ENCODE measurements around the gene EIF4E3.

EIF4E3 gene

GRCh38 chr3:71693641-71694040, 31.6 kb downstream of the EIF4E3 start:
- in situ Hi-C loops (cut with MboI; ENCODE audit: low sequenced_read_pairs) = no loop called here

GRCh38 chr3:71692139-71692538, 33.1 kb downstream of the EIF4E3 start:
- in situ Hi-C loops (cut with MboI; ENCODE audit: low sequenced_read_pairs) = no loop called here

GRCh38 chr3:71690341-71690841, 34.8 kb downstream of the EIF4E3 start:
- in situ Hi-C loops (cut with MboI; ENCODE audit: low sequenced_read_pairs) = no loop called here

GRCh38 chr3:71689291-71689690, 35.9 kb downstream of the EIF4E3 start:
- in situ Hi-C loops (cut with MboI; ENCODE audit: low sequenced_read_pairs) = no loop called here

- in situ Hi-C loops (cut with MboI; ENCODE audit: low sequenced_read_pairs) = no loop called here
Measured at GRCh38 chr3:71688121-71688520, 37.1 kb downstream of the EIF4E3 start.

GRCh38 chr3:71685686-71686085, 39.5 kb downstream of the EIF4E3 start:
- in situ Hi-C loops (cut with MboI; ENCODE audit: low sequenced_read_pairs) = no loop called here

GRCh38 chr3:71684757-71685386, 40.3 kb downstream of the EIF4E3 start:
- in situ Hi-C loops (cut with MboI; ENCODE audit: low sequenced_read_pairs) = no loop called here

GRCh38 chr3:71684046-71684756, 41.0 kb downstream of the EIF4E3 start:
- in situ Hi-C loops (cut with MboI; ENCODE audit: low sequenced_read_pairs) = no loop called here

- in situ Hi-C loops (cut with MboI; ENCODE audit: low sequenced_read_pairs) = no loop called here
Measured at GRCh38 chr3:71681224-71681668, 44.0 kb downstream of the EIF4E3 start.

GRCh38 chr3:71680603-71681002, 44.6 kb downstream of the EIF4E3 start:
- in situ Hi-C loops (cut with MboI; ENCODE audit: low sequenced_read_pairs) = no loop called here

GRCh38 chr3:71676931-71677330, 48.3 kb downstream of the EIF4E3 start:
- in situ Hi-C loops (cut with MboI; ENCODE audit: low sequenced_read_pairs) = no loop called here

GRCh38 chr3:71673486-71673885, 51.7 kb downstream of the EIF4E3 start:
- in situ Hi-C loops (cut with MboI; ENCODE audit: low sequenced_read_pairs) = loop anchor here (25.0 kb wide), 1 partner anchor 1136 kb away; no protein-coding TSS in a partner anchor

GRCh38 chr3:71672807-71673206, 52.4 kb downstream of the EIF4E3 start:
- in situ Hi-C loops (cut with MboI; ENCODE audit: low sequenced_read_pairs) = loop anchor here (25.0 kb wide), 1 partner anchor 1136 kb away; no protein-coding TSS in a partner anchor

- in situ Hi-C loops (cut with MboI; ENCODE audit: low sequenced_read_pairs) = loop anchor here (25.0 kb wide), 1 partner anchor 1135 kb away; no protein-coding TSS in a partner anchor
Measured at GRCh38 chr3:71672340-71672739, 52.9 kb downstream of the EIF4E3 start.

- in situ Hi-C loops (cut with MboI; ENCODE audit: low sequenced_read_pairs) = loop anchor here (25.0 kb wide), 1 partner anchor 1134 kb away; no protein-coding TSS in a partner anchor
Measured at GRCh38 chr3:71671216-71671845, 53.9 kb downstream of the EIF4E3 start.

- in situ Hi-C loops (cut with MboI; ENCODE audit: low sequenced_read_pairs) = loop anchor here (25.0 kb wide), 1 partner anchor 1125 kb away; no protein-coding TSS in a partner anchor
Measured at GRCh38 chr3:71662568-71662967, 62.6 kb downstream of the EIF4E3 start.

- in situ Hi-C loops (cut with MboI; ENCODE audit: low sequenced_read_pairs) = loop anchor here (25.0 kb wide), 1 partner anchor 1125 kb away; no protein-coding TSS in a partner anchor
Measured at GRCh38 chr3:71662056-71662455, 63.1 kb downstream of the EIF4E3 start.

- in situ Hi-C loops (cut with MboI; ENCODE audit: low sequenced_read_pairs) = loop anchor here (25.0 kb wide), 1 partner anchor 1123 kb away; no protein-coding TSS in a partner anchor
Measured at GRCh38 chr3:71659864-71660591, 65.2 kb downstream of the EIF4E3 start.

GRCh38 chr3:71657831-71658530, 67.2 kb downstream of the EIF4E3 start:
- in situ Hi-C loops (cut with MboI; ENCODE audit: low sequenced_read_pairs) = loop anchor here (25.0 kb wide), 1 partner anchor 1121 kb away; no protein-coding TSS in a partner anchor

- in situ Hi-C loops (cut with MboI; ENCODE audit: low sequenced_read_pairs) = loop anchor here (25.0 kb wide), 1 partner anchor 1118 kb away; no protein-coding TSS in a partner anchor
Measured at GRCh38 chr3:71655061-71655460, 70.1 kb downstream of the EIF4E3 start.

Data from HL-60/S4 treated with retinoic acid at 250 ng/mL for 4 days and 3 days (cell line).